ENCODE results near the gene MSLN.

MSLN gene

GRCh38 chr16:726438-727290 is 33.9 kb upstream of the MSLN start, which contains the start of the genes CCDC78 and HAGHL:
Gene CCDC78 (minus strand): TSS chr16:726443. CDS start chr16:726367, 76 bp downstream.
Gene HAGHL (plus strand): TSS chr16:727106. CDS start chr16:727510, 404 bp downstream.
- H2AFZ ChIP-seq (ENCODE audit: low read depth, low read length) = no peak within 1 kb of the TSS
- H3K36me3 ChIP-seq (ENCODE audit: insufficient read depth, low read length) = peaks cover 2% of the 10 kb centered on the region
- no peaks in the 10 kb centered on the region for H3K27me3 ChIP-seq (ENCODE audit: insufficient read depth, low read length)
- H3K4me3 ChIP-seq (ENCODE audit: low read length) = peak within 1 kb of the TSS; percentile 41
- H3K4me1 ChIP-seq (ENCODE audit: insufficient read depth, low read length) = peaks cover 17% of the 10 kb centered on the region
- no peaks in the 10 kb centered on the region for H3K9me3 ChIP-seq (ENCODE audit: low read length)

- Histone ChIP-seq H3K27me3 (ENCODE audit: insufficient read depth, low read length) (no peaks in the 10 kb centered on the region), H3K36me3 (ENCODE audit: insufficient read depth, low read length) (peaks cover 2% of the 10 kb centered on the region), H2AFZ (ENCODE audit: low read depth, low read length) (no peak overlapping the region), H3K9me3 (ENCODE audit: low read length) (no peaks in the 10 kb centered on the region), H3K4me1 (ENCODE audit: insufficient read depth, low read length) (peaks cover 11% of the 10 kb centered on the region), H3K4me3 (ENCODE audit: low read length) (peak overlapping the region; percentile 41)
Measured at GRCh38 chr16:727291-727977, 33.1 kb upstream of the MSLN start.

DNA sequence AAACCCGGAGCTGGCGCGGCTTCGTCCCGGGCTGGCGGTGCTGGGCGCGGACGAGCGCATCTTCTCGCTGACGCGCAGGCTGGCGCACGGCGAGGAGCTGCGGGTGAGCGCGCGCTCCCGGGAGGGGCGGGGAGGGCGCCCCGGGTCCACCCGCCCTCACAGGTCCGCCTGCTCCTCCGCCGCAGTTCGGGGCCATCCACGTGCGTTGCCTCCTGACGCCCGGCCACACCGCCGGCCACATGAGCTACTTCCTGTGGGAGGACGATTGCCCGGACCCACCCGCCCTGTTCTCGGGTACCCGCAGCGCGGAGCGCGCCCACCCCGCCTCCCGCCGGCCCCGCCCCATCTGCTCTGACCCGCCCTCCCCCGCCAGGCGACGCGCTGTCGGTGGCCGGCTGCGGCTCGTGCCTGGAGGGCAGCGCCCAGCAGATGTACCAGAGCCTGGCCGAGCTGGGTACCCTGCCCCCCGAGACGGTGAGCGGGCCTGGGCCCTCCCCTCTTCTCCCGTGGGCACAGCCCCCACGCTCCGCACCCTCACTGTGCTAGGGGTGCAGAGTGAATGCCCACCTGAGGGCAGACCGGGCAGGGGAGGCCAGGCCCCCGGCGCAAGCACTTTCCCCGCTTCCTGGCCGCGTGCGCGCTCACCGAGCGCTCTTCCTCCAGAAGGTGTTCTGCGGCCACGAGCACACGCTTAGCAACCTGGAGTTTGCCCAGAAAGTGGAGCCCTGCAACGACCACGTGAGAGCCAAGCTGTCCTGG is 32.2 kb upstream of the MSLN start:
- Histone ChIP-seq H3K9me3 (ENCODE audit: low read length) (no peaks in the 10 kb centered on the region), H3K36me3 (ENCODE audit: insufficient read depth, low read length) (peaks cover 8% of the 10 kb centered on the region), H2AFZ (ENCODE audit: low read depth, low read length) (no peak overlapping the region), H3K4me3 (ENCODE audit: low read length) (peak overlapping the region; percentile 41), H3K27me3 (ENCODE audit: insufficient read depth, low read length) (no peaks in the 10 kb centered on the region), H3K4me1 (ENCODE audit: insufficient read depth, low read length) (peaks cover 11% of the 10 kb centered on the region)

- H3K4me1 ChIP-seq (ENCODE audit: insufficient read depth, low read length) = peaks cover 11% of the 10 kb centered on the region
- no peaks in the 10 kb centered on the region for H3K9me3 ChIP-seq (ENCODE audit: low read length)
- peaks cover 16% of the 10 kb centered on the region for H3K36me3 ChIP-seq (ENCODE audit: insufficient read depth, low read length)
- no peak overlapping the region for H2AFZ ChIP-seq (ENCODE audit: low read depth, low read length)
- H3K27me3 ChIP-seq (ENCODE audit: insufficient read depth, low read length) = no peaks in the 10 kb centered on the region
- H3K4me3 ChIP-seq (ENCODE audit: low read length) = no peak overlapping the region
Measured at GRCh38 chr16:728890-729744, 31.4 kb upstream of the MSLN start.

DNA sequence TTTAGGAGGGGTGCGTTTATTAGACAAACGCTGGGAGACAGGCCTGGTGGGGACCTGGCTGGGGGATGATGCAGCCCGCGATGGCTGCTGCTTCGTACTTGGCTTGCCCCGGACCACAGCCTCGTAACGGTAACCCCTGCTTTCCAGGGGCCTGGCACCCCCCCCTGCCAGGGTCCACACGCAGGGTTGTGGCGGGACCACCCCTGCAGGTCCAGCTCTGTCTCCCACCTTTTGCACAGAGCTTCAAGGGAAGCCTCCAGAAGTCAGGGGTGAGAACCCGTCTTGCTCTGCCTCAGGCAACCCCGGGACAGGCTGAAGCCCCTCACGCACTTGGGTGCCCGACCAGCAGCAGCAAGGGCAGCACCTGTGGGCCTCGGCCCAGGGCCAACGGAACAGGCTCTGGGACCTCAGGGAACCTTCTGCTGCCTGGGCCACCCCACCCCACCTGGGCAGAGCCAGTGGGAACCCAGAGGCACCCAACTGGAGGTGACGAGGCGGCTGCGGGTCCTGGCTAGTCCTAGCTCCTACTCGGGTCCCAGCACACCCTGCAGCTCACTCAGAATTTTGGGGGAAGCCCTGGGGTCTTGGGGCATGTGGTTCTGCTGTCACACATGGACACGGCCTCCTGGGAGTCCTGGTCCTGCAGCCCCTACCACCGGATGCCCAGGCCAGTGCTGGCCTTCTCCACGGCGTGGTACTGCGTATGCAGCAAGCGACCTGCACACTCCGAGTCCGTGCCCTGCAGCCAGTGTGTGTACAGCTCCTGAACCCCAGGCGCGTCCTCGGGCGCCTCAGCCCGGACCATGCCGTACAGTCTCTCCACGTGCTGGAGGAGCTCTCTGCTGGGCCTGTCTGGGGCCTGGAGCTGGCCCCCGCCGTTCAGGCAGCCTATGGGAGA is 30.5 kb upstream of the MSLN start:
- no peaks in the 10 kb centered on the region for H3K27me3 ChIP-seq (ENCODE audit: insufficient read depth, low read length)

DNA sequence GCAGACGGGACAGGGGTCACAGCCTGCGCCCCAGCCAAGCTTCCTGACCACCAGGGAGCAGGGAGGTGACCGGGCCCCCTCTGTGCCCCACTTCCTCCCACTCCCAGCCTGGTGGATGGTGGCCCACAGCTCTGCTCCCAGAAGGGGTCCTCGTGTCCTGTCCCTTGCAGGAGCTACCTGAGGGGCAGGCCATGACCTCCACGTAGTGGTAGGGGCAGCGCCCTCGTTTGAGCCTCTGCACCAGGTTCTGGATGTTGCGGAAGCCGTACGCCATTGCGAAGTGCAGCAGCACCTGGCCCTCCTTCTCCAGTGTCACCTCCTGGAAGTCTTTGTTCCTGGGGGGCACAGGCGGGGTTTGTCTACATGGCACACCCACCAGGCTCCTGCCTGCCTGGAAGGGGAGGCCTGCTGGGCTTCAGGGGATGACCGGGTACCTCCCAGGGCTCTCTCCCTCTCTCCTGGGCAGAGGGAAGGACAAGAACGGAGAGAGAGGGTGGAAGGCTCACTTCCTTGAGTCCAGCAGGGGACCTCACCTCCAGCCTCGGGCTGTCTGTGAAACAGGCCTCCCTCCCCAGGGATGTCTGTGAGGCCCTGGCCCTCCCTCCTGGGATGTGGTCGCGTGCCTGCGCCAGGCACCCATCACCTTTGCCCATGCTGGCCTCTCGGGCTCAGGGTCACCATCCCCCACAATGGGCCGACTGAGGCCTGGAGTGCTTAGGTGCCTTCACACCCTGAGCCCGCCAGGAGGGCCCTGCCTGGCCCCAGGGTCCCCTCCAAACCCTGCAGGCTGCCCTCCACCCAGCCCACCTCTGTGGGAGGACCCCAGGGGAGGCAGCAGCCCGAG is 29.6 kb upstream of the MSLN start:
- Histone ChIP-seq H3K9me3 (ENCODE audit: low read length) (no peaks in the 10 kb centered on the region), H3K4me1 (ENCODE audit: insufficient read depth, low read length) (peaks cover 11% of the 10 kb centered on the region), H2AFZ (ENCODE audit: low read depth, low read length) (no peak overlapping the region), H3K36me3 (ENCODE audit: insufficient read depth, low read length) (peaks cover 33% of the 10 kb centered on the region), H3K27me3 (ENCODE audit: insufficient read depth, low read length) (no peaks in the 10 kb centered on the region), H3K4me3 (ENCODE audit: low read length) (no peak overlapping the region)

More for the DNA sequence above, 30.5 kb upstream of the MSLN start:
- Histone ChIP-seq H3K9me3 (ENCODE audit: low read length) (no peaks in the 10 kb centered on the region), H2AFZ (ENCODE audit: low read depth, low read length) (no peak overlapping the region), H3K36me3 (ENCODE audit: insufficient read depth, low read length) (peaks cover 25% of the 10 kb centered on the region), H3K4me3 (ENCODE audit: low read length) (no peak overlapping the region), H3K4me1 (ENCODE audit: insufficient read depth, low read length) (peaks cover 11% of the 10 kb centered on the region)

DNA sequence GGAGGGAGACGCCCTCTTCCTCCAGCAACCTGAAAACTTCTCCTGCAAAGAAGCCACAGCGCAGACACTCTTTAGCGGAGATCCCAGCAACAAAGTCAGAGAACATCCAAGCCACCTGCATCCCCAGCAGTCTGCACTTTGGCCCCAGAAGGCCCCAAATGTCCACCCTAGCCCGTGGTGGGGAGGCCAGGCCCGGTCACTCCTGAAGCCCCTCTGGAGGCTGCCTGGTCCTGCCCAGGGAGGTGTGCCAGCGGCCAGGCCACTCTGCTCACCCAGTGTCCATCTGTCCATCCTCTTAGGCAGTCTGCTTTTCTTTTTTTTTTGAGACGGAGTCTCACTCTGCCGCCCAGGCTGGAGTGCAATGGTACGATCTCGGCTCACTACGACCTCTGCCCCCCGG is 28.2 kb upstream of the MSLN start:
- Histone ChIP-seq H3K4me1 (ENCODE audit: insufficient read depth, low read length) (peaks cover 9% of the 10 kb centered on the region), H3K27me3 (ENCODE audit: insufficient read depth, low read length) (no peaks in the 10 kb centered on the region), H3K36me3 (ENCODE audit: insufficient read depth, low read length) (peaks cover 44% of the 10 kb centered on the region), H3K9me3 (ENCODE audit: low read length) (no peaks in the 10 kb centered on the region), H3K4me3 (ENCODE audit: low read length) (no peak overlapping the region), H2AFZ (ENCODE audit: low read depth, low read length) (no peak overlapping the region)

DNA sequence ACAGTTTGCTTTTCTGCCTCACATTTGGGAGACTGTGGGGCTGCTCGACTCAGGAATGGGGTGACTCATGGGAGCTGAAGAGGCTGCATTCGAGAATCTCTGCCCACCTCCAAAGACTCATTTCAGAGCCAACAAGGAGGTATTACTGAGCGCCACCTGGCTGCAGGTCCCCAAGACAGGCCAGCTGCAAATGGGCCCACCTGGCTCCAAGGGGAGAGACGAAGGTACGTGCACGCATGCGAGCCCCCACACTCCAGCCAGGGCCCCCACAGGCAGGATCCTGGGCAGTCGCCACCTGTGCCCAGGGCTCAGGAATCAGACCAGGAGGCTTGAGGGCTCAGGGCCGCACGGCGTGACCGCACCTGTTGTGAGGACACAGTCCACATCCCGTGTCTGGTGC is 27.6 kb upstream of the MSLN start:
- H2AFZ ChIP-seq (ENCODE audit: low read depth, low read length) = no peak overlapping the region
- H3K36me3 ChIP-seq (ENCODE audit: insufficient read depth, low read length) = peaks cover 49% of the 10 kb centered on the region
- no peak overlapping the region for H3K4me3 ChIP-seq (ENCODE audit: low read length)
- H3K9me3 ChIP-seq (ENCODE audit: low read length) = no peaks in the 10 kb centered on the region
- H3K4me1 ChIP-seq (ENCODE audit: insufficient read depth, low read length) = peaks cover 4% of the 10 kb centered on the region
- no peaks in the 10 kb centered on the region for H3K27me3 ChIP-seq (ENCODE audit: insufficient read depth, low read length)

GRCh38 chr16:733382-734207 is 26.9 kb upstream of the MSLN start:
- Histone ChIP-seq H3K36me3 (ENCODE audit: insufficient read depth, low read length) (peaks cover 51% of the 10 kb centered on the region), H3K27me3 (ENCODE audit: insufficient read depth, low read length) (no peaks in the 10 kb centered on the region), H2AFZ (ENCODE audit: low read depth, low read length) (no peak overlapping the region), H3K9me3 (ENCODE audit: low read length) (no peaks in the 10 kb centered on the region), H3K4me3 (ENCODE audit: low read length) (no peak overlapping the region), H3K4me1 (ENCODE audit: insufficient read depth, low read length) (peaks cover 1% of the 10 kb centered on the region)

- peaks cover 51% of the 10 kb centered on the region for H3K36me3 ChIP-seq (ENCODE audit: insufficient read depth, low read length)
- peaks cover under 1% of the 10 kb centered on the region for H3K4me1 ChIP-seq (ENCODE audit: insufficient read depth, low read length)
- H3K27me3 ChIP-seq (ENCODE audit: insufficient read depth, low read length) = no peaks in the 10 kb centered on the region
- no peak overlapping the region for H3K4me3 ChIP-seq (ENCODE audit: low read length)
- no peak overlapping the region for H2AFZ ChIP-seq (ENCODE audit: low read depth, low read length)
- no peaks in the 10 kb centered on the region for H3K9me3 ChIP-seq (ENCODE audit: low read length)
Measured at GRCh38 chr16:734208-734980, 26.1 kb upstream of the MSLN start.
